Body of pancreas (tissue), 4 donors: ENCODE data around the gene TTYH1. TPM values are rescaled to one million over a fixed set of nuclear protein-coding genes. Genes with fewer than 3 reads are reported as not detected.
"Not testable (repeated sequence)": the region's sequence is repeated elsewhere in the genome, so short reads cannot be mapped to it uniquely, and the experiment has no call there.

Experiments
- ATAC-seq: fragments of 150-250 bp; one replicate; pipeline ENCODE4 v1.9.1; 2016
- DNase-seq, 4 donors: peaks; one replicate each; pipeline ENCODE4 v3.0.0-alpha.2; 2019
- H3K27ac ChIP-seq, 4 donors: fragments of 200-600 bp; sonication (generic); 1 replicate in 3 of 4; 2 replicates in 1 of 4; pipeline versions ENCODE4 v1.5.1 to v1.6.1; 2016 to 2019; ENCODE audit warnings: mild to moderate bottlenecking in 1 of 4, mixed read lengths in 1 of 4, moderate library complexity in 1 of 4
- H3K27me3 ChIP-seq, 2 donors: fragments of 200-600 bp; sonication (generic); one replicate each; pipeline ENCODE4 v1.6.0; 2016; ENCODE audit warnings: mild to moderate bottlenecking in 1 of 2
- H3K36me3 ChIP-seq, 2 donors: fragments of 200-600 bp; sonication (generic); replicated peaks in 1 of 2; 2 replicates each; pipeline ENCODE4 v1.5.1; 2016; ENCODE audit warnings: low read depth in 2 of 2; ENCODE audit not compliant: insufficient read depth in 1 of 2
- H3K4me1 ChIP-seq: fragments of 200-600 bp; sonication (generic); one replicate; pipeline ENCODE4 v1.6.0; 2016
- H3K4me3 ChIP-seq, 2 donors: fragments of 200-600 bp; sonication (generic); 1 replicate in 1 of 2; 2 replicates in 1 of 2; pipeline ENCODE4 v1.5.1; 2016 to 2019
- H3K9me3 ChIP-seq, 3 donors: fragments of 200-600 bp; sonication (generic); 1 replicate in 2 of 3; 2 replicates in 1 of 3; pipeline ENCODE4 v1.5.1; 2016
- POLR2A ChIP-seq, 3 donors: fragments of 450-650 bp; IDR thresholded peaks; one replicate each; pipeline ENCODE4 v1.6.1; 2016; ENCODE audit warnings: antibody characterized with exemption in 3 of 3, mild to moderate bottlenecking in 2 of 3
- WGBS, 2 donors: methylation state at CpG; one replicate each; pipeline ENCODE4 v1.1.5; 2017; 5-methylcytosine and 5-hydroxymethylcytosine counted together
- intact Hi-C: fragments of 100-400 bp; cut with DNase I; formaldehyde crosslinking; loops from one replicate; pipeline ENCODE4 v1.15.1; 2023
- total RNA-seq, 2 donors: library from RNA; depleted of rRNA; stranded (reverse); fragments of >200 nt; gene quantifications; one replicate each; pipeline ENCODE4 v1.1.0, GENCODE V29; 2016
- TF ChIP-seq, protein P1 (sequence below), 7 experiments: fragments of 450-650 bp in 4 of 7; fragments of 200-600 bp in 3 of 7; sonication (generic) in 3 of 7; IDR thresholded peaks; one replicate each; pipeline ENCODE4 v1.5.1; 2016 to 2019; ENCODE audit warnings: antibody characterized with exemption in 7 of 7

The TTYH1 gene
- total RNA-seq, 2 donors from 2014 or later = 20.5 to 88.7 TPM

DNA sequence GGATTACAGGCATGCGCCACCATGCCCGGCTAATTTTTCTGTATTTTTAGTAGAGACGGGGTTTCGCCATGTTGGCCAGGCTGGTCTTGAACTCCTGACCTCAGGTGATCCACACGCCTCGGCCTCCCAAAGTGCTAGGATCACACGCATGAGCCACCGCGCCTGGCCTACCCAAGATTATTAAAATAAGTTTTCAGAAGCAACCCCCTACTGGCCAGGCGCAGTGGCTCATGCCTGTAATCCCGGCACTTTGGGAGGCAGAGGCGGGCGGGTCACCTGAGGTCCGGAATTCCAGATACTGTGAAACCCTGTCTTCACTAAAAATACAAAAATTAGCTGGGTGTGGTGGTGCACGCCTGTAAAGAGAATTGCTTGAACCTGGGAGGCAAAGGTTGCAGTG, 31.1 kb downstream of the TTYH1 start:
- WGBS, 2 donors = 59 to 66% methylated on average over 15 of the region's 15 CpGs
- H3K36me3 ChIP-seq, intact Hi-C loops, H3K4me3 ChIP-seq, H3K27me3 ChIP-seq, H3K9me3 ChIP-seq, ATAC-seq: not testable (repeated sequence)
- peak overlapping the region in 3 of 4 donors; percentile 46 to 98 (median 94) for H3K27ac ChIP-seq
- peak in 2 of 4 donors; percentile 33 to 60 for DNase-seq
- peaks cover 49% of the 10 kb centered on the region for H3K4me1 ChIP-seq
- TF ChIP-seq, protein P1, sequence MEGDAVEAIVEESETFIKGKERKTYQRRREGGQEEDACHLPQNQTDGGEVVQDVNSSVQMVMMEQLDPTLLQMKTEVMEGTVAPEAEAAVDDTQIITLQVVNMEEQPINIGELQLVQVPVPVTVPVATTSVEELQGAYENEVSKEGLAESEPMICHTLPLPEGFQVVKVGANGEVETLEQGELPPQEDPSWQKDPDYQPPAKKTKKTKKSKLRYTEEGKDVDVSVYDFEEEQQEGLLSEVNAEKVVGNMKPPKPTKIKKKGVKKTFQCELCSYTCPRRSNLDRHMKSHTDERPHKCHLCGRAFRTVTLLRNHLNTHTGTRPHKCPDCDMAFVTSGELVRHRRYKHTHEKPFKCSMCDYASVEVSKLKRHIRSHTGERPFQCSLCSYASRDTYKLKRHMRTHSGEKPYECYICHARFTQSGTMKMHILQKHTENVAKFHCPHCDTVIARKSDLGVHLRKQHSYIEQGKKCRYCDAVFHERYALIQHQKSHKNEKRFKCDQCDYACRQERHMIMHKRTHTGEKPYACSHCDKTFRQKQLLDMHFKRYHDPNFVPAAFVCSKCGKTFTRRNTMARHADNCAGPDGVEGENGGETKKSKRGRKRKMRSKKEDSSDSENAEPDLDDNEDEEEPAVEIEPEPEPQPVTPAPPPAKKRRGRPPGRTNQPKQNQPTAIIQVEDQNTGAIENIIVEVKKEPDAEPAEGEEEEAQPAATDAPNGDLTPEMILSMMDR (IDR thresholded peaks at IDR 0.05) = peak in 4 of 7 experiments; percentile 8 to 38 (median 22)

- WGBS, 2 donors = 0 to 1% methylated on average over 32 to 34 of the region's 34 CpGs
Observed at GRCh38 chr19:54448040-54448773, 32.9 kb downstream of the TTYH1 start.

GRCh38 chr19:54448774-54449700, 33.8 kb downstream of the TTYH1 start, which contains the start of gene LENG8:
Gene LENG8, plus strand, starts transcription at chr19:54449199. Its CDS starts 2,146 bp downstream, at chr19:54451345.
- peaks cover 13 to 15% of the 10 kb centered on the region in 2 donors for H3K36me3 ChIP-seq
- WGBS, 2 donors = 1% methylated on average over 33 to 96 of the region's 96 CpGs

More at GRCh38 chr19:54448040-54448773, 32.9 kb downstream of the TTYH1 start:
- DNase-seq (peak; percentile 70 to 79 (median 72)), ATAC-seq (peak; percentile 36)
- H3K9me3 ChIP-seq = no peaks in the 10 kb centered on the region
- H3K27me3 ChIP-seq = no peaks in the 10 kb centered on the region
- peak overlapping the region; percentile 94 to 100 (median 98) for H3K27ac ChIP-seq
- peaks cover 4 to 8% of the 10 kb centered on the region in 2 donors for H3K36me3 ChIP-seq
- H3K4me3 ChIP-seq = peak overlapping the region; percentile 24 to 38
- TF ChIP-seq POLR2A (IDR thresholded peaks at IDR 0.05) = no peak
- TF ChIP-seq, protein P1 (IDR thresholded peaks at IDR 0.05) = peak in 2 of 7 experiments; percentile 5 to 12
- intact Hi-C loops = no loop called here
- H3K4me1 ChIP-seq = peaks cover 68% of the 10 kb centered on the region

GRCh38 chr19:54449701-54450069, 34.4 kb downstream of the TTYH1 start:
- H3K4me3 ChIP-seq = peak overlapping the region; percentile 60 to 78
- DNase-seq (no peak), ATAC-seq (no peak)
- no peak for TF ChIP-seq POLR2A (IDR thresholded peaks at IDR 0.05)
- TF ChIP-seq, protein P1 (IDR thresholded peaks at IDR 0.05) = no peak
- no peaks in the 10 kb centered on the region for H3K9me3 ChIP-seq
- peaks cover 68% of the 10 kb centered on the region for H3K4me1 ChIP-seq
- H3K27ac ChIP-seq = peak overlapping the region; percentile 94 to 100 (median 98)
- intact Hi-C loops = loop anchor here (10.0 kb wide), 1 partner anchor 1225 kb away; the partner anchor contains the start of gene EPN1
- peaks cover 13 to 22% of the 10 kb centered on the region in 2 donors for H3K36me3 ChIP-seq
- H3K27me3 ChIP-seq = no peaks in the 10 kb centered on the region
- 0 to 1% methylated on average over 13 to 21 of the region's 21 CpGs for WGBS, 2 donors

More at GRCh38 chr19:54448774-54449700, 33.8 kb downstream of the TTYH1 start, which contains the start of gene LENG8:
- Histone ChIP-seq H3K9me3 (no peaks in the 10 kb centered on the region), H3K27me3 (no peaks in the 10 kb centered on the region), H3K27ac (peak within 1 kb of the TSS; percentile 94 to 100 (median 98)), H3K4me1 (peaks cover 75% of the 10 kb centered on the region), H3K4me3 (peak within 1 kb of the TSS; percentile 60 to 78)
- TF ChIP-seq, protein P1 (IDR thresholded peaks at IDR 0.05) = peak in 2 of 7 experiments; percentile 17 to 24
- peak; percentile 97 to 99 (median 99) for TF ChIP-seq POLR2A (IDR thresholded peaks at IDR 0.05)
- intact Hi-C loops = no loop called here
- peak; percentile 93 for ATAC-seq
- DNase-seq = peak; percentile 86 to 99 (median 98)
